Measurements from ENCODE around the gene PAPLN.
A peak's percentile ranks its signal among the peaks of the same experiment; 100 is the strongest.

The PAPLN gene

DNA sequence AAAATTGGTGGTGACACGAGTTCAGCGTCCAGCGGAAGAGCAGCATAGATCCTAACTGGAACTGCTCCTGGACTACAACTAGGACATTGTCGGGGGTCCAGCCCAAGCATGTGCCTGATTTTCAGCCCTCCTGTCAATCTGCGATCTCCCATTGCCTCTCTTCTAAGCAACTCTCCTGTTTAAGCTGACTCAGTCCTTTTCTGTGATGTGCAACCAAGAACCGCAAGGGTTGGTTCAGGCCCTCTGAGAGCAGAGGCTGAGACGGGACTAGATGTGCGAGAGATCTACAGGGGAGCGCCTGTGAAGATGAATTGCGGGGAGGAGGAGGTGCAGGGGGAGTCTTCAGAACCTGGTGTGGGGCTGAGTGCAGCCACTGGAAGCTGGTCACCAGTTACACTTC, 3.7 kb upstream of the PAPLN start:
- no peak for DNase-seq

DNA sequence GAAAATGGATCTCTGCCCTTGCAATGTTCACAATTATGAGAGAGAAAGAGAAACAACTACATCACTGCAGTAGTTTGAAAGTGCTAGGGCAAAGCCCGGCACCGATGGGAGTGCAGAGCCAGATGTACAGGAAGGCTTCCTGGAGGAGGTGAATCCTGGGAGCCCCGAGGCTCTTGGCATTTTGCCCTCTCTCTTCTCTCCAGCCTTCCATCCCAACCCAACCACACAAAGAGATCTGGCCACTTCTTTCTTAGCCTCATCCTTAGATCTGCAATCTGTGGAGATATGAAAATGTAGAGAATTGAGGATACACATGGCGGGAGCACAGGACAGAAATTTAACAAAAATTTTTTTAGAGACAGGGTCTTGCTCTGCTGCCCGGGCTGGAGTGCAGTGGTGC, 3.3 kb upstream of the PAPLN start:
- no peak for DNase-seq

DNA sequence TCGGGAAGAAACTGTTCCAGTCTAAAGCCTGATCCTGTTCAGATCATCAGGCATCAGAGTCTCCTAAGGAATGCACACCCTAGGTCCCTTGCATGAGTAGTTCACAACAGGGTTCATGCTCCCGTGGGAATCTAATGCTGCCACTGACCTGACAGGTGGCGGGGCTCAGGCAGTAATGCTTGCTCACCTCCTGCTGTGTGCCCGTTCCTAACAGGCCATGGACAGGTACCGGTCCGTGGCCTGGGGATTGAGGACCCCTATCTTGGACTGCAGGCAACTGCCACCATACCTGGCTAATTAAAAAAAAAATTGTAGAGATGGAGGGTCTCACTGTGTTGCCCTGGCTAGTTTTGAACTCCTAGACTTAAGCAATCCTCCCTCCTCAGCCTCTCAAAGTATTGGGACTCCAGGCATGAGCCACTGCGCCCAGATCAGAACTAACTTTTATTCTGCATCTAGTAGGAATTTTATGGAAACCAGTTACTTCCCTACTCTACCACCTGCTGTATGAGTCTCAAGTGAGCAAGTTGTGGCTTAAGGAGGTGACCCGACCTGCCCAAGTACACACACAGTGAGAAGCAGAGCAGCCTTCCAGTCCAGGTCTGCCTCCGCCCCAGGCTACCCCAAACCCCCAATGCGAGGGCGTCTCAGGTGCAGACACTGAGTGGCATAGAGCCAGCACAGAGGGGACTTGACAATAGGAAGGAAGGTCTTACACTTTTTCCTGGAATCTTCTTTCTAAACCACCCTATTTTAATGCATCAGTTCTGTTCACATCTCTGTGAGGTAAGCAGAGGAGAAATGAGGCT, 2.5 kb upstream of the PAPLN start:
- DNase-seq = no peak

DNA sequence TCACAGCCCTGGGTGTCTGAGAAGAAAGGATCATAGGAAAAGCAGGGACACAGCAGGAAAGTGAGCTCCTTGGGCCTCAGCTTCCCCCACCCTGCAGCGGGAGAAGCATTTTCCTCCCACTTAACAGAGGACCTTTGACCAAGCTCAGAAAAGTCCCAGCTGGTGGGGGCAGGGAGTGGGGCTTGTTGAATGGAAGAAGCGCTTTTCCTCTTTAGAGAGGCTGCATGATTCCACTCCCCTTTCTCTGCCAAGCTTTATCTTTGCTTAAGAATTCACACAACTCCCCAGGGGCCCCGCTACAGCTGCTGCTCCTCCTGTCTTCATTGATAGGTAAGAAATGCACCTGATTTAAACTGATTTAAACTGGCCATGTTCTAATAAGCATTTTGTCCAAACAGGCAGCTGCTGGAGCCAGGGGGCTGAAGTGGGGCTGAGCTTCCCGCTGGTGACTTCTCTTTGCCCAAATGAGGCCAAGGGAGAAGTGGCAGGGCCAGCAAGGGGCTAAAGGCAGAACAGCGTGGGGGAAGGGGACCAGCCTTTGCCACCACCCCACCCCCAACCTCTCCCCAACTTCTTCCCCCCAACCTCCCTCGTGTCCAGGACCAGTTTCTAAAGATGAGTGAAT, 1.7 kb upstream of the PAPLN start:
- no peak for DNase-seq

DNA sequence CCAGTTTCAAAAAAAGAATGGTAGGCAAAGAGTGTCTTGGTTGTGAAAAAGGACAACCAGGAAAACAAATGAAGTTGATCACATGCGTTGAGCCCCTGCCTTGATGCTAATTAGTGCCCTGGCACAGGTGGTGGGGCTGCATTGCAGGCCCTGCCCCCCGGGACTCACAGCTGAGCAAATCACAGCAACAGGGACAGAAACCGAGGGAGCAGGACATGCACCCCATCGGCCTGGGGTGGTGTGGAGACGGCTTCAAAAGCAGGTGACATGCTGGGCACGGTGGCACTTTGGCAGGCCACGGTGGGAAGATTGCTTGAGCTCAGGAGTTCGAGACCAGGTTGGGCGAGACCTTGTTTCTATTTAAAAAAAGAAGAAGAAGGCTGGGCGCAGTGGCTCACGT, 1.1 kb upstream of the PAPLN start:
- no peak for DNase-seq

DNA sequence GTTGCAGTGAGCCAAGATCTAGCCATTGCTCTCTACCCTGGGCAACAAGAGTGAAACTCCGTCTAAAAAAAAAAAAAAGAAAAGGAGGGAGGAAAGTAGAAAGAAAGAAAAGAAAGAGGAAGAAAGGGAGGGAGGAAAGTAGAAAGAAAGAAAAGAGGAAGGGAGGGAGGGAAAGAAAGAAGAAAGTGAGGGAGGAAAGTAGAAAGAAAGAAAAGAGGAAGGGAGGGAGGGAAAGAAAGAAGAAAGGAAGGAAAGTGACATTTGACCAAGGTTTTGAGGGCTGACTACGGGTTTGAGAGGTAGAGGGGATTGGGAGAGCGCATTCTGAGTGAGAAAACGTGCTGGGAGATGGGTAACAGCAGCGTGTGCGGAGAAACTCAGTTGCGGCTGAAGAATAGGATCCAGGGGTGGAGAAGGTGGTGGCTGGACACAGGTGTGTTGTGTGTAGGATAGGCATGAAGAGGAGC, 521 bp upstream of the PAPLN start:
- DNase-seq = no peak

DNA sequence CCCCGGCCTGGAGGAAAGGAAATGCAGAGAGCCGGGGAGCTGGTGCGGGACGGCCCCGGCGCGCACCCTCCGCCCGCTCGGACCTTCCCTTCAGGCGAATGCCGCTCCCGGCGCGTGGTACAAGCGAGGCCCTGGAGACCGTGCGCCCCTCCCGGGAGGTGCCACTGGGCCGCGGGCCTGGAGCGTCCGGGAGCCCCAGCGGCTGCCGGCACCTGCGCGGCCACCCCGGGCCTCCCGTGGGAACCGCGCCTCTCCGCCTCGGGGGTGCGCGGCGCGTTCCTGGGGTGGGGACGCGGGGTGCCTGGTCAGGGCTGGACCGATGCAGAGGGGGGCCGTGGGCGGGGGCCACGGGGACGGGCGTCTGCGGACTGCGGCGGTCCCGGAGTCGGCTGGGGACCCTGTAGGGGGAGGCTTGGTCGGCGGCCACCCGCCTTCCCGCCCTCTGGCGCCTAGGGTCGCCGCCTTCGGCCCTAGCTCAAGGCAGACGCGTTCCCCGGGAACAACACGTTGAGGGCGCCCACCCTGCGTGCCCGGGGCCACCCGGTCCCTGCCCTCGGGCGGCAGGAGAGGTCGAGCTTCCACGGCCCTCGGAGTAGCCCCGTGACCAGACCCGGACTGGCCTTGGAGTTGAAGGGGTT, 599 bp downstream of the PAPLN start:
- DNase-seq = no peak

DNA sequence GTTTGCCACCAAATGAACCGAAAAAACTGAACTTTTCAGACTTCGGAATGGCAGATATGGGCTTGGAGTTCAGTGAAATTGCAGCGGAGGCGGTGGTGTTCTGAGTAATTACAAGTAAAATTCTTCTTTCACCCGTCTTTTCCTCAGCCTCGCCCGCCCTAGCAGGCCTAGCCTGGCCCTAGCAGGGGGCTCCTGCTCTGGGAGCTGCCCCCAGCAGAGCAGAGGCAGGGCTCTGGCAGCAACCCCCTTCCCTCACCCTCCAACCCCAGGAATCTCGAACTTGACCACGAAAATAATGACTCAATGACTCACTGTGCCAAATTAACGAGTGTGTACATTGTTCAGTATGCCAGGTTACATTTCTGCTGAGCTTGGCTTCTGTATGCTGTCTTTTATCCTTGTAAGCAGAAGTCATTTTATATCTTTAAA, 1.1 kb downstream of the PAPLN start:
- no peak for DNase-seq

DNA sequence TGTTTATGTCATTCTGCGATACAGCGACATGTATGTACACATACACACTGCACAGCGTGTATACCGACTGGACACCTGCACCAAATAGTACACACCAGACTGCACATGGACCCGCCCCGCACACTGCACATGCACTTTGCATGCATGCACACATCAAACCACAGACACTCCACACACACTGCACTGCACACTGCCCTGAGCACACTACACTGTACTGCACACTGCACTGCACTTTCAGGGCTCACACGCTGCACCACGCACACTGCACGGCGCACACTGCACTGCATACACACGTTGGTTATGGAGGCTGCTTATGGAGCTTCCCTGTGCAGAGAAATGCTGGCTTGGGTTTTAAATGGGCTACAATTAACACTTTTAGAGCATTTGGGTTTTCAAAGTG, 1.6 kb downstream of the PAPLN start:
- DNase-seq = no peak

DNA sequence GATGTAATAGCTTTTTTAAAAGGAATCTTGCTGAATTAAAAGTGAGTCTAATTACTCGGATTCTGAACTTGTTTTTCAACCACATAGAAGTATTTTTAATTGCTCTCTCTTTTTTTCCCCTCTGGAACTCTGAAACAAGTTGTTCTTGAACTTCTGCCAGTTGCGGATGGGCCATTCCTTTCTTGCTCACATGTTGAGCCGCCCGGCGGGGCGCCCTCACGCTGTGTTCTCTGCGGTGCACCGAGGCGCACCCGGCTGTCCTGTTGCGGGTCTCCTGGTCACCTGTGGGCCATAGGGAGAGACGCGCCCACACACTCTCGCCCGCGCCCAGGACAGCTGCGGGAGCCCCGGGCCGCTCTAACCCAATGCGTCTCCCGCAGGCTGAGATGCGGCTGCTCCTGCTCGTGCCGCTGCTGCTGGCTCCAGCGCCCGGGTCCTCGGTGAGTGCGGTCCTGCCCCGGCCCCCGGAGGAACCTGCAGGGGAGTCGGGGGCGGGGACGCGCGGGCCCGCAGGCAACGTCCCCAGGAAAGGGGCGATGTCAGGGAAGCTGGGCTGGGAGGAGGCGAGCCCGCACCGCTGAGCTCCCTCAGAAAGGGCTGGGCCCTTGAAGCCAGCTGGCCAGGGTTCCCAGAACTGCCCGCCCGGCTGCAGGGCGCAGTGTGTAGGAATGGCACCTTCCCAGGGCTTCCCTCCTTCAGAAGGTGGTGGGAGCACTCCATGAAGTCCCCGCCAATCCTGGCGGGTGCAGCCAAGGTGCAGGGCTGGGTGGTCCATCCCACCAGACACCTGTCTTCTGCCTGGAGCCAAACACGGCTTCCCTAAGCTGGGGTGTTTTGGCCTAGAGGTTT, 2.3 kb downstream of the PAPLN start:
- no peak for DNase-seq

DNA sequence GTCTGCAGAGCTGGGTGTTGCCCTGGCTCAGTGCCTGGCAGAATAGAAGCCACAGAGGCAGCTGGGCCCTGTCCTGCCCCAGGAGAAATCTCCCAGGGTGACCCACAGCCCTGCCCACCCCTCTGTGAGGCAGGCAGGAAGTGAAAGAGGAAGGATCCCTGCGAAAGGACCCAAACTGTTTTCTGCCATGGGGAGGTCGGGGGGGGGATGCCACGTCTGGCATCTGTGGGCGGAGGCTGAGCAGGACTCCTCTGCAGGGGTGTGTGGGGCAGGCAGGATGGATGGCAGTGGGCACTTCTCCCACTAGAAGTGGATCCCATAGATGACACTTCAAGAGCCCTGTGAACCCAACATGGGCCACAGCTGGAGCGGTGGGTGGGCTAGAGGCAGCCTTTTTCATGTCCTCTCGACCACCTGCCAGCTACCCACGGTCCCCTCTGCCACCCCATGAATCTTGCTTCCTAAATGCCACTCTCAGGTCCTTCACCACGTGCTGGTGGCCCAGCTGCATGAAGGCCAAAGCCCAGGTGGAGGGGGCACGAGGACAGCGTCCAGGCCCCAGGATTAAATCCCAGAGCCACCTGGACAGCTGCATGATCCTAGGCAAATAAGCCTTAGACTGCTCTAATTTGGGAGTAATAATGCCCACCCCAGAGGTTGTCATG, 3.6 kb downstream of the PAPLN start:
- no peak for DNase-seq

DNA sequence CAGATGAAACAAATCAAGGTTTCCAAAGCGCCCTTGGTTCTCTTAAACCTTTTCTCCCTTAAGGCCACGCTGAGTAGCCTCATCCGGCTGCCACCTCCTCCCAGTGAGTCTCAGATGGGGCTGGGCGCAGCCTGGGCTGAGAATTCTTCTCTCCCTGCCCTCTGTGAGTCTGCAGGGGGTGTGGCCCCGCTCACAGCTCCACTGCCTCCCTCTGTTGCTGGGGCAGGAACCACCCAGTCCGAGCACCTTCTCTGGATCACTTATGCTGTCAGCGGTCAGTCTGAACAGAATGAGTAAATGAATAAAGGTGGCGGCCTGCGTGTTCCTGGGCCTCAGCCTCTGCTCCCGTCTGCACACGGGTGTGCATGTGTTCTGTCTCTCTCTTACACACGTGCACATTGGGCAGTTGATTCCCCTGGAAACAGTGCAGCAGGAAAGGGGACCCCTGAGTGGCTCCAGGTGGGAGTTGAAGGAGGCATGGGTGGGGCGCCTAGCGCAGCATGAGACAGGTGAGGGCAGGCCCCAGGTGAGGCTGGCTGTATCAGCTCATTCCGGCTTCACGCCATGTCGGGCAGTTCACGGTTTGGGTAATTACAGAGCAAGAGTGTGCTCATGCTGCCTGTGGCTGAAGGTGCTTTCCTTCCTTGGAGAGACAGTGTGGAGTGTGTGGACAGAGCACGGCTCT, 4.3 kb downstream of the PAPLN start:
- no peak for DNase-seq

DNA sequence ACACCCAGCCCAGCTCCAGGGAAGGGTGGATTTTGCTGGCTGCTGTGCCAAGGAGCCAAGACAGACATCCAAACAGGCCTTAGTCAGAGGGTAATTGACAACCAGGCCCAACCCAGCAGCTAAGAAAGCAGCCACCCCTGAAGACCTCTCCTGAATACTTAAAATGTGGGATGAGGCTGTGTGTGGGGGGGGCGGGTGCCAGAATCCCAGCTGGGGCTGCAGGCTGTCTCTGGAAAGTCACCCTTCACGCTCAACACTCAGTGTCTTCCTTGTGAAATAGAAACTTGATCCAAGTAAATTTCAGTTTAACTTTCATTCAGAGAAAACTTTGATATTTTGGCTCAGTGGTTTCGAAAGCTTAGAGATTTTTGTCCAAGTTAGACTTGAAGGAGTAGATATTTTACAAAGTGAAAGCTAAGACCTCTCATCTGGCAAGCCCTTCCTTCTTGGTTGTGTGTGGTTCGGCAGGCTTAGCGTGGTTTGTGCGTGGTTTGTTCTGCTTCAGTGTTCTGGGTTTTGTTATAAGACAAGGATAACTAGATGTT, 5.1 kb downstream of the PAPLN start:
- no peak for DNase-seq

DNA sequence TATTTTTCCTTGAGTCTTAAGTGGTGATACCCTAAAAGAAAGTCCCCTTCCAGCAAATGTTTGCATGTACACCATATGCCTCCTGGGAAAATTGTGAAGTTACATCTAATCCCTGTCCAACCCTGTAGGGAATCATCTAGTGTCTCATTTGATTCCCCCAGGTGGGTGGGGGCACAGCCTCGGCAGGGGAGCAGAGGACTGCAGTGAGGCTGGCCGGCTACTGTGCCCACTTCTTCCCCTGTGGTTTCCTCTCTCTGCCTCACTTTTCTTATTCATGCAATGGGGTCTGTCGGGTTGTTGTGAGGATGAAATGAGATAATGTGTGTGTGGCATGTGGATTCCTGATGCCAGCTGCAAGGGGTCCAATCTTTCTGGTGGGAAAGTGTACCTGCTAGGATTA, 6.0 kb downstream of the PAPLN start:
- DNase-seq = no peak

DNA sequence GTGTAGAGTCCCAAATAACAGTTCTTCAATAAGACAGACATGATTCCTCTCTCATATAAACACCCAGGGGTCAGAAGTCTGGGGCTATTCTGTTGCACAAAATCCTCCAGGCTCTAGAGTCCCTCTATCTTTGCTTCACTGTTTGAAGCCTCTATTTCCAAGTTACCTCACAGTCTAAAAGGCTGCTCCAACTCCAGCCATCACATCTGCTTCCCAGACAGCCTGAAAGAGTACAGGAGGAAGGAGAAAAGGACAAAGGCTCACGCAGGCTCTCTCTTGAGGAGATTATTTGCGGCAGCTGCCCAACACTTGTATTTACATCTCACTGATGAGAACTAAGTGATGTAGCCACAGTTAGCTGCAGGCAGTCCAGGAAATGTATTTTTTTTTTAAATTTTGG, 6.4 kb downstream of the PAPLN start:
- DNase-seq = no peak

DNA sequence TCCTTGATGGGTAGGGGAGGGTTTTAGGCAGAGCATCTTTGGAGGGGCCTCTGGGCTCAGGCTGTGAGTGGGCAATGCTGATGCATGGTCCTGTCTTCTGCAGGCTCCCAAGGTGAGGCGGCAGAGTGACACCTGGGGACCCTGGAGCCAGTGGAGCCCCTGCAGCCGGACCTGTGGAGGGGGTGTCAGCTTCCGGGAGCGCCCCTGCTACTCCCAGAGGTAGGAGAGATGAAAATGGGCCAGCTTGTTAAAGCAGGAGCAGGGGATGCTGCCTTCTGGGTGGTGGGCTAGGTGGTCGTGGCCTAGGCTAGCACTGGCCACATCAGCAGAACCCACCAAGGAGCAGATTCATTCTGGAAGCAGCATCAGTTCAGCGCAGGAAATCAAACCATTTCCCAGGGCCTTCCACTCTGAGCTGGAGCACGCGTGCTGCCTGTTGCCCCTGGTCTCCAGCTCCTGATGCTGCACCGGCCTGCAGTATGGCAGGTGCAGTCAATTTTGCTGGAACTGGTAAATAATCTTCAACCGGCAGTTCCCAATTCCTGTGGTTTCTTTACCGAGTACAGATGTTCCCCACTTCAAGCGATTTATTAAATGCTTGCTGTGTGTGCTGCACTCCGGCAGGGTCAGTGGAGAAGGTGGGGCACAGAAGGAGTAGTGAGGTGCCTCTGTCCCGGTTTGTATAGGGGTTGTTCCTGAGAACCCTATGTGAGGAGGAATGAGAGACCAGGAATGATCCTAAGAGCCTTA, 7.4 kb downstream of the PAPLN start:
- no peak for DNase-seq

DNA sequence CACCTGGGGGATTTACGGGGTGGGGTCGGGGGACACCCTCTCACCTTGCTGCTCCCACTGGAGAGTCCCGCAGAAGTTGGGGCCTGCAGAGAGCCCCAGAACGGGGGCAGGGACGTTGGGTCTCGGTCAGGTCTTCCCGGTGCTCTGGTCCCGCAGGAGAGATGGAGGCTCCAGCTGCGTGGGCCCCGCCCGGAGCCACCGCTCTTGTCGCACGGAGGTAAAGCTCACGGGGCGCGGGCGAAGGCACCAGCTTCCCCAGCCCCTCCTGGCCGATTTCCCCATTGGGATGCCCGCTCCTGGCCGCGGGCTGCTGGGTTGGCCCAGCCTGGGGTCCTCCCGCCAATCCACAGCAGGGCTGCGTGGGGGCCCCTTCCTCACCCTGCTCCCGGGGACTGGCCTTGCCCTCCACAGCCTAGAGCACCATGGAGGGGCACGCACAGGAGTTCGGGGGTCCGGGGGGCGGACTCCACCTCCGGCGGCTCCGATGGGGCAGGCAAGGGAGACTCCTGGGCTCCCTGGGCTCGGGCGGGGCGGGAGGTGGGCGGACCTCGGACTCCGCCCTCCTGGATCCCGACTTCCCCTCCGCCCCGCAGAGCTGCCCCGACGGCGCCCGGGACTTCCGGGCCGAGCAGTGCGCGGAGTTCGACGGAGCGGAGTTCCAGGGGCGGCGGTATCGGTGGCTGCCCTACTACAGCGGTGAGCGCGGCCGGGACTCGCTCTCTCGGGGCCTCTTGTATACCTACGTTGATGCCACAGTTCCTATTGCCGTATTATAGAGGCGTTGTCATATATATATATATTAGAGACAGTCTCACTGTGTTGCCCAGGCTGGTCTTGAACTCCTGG, 8.4 kb downstream of the PAPLN start:
- peak; percentile 27 for DNase-seq

DNA sequence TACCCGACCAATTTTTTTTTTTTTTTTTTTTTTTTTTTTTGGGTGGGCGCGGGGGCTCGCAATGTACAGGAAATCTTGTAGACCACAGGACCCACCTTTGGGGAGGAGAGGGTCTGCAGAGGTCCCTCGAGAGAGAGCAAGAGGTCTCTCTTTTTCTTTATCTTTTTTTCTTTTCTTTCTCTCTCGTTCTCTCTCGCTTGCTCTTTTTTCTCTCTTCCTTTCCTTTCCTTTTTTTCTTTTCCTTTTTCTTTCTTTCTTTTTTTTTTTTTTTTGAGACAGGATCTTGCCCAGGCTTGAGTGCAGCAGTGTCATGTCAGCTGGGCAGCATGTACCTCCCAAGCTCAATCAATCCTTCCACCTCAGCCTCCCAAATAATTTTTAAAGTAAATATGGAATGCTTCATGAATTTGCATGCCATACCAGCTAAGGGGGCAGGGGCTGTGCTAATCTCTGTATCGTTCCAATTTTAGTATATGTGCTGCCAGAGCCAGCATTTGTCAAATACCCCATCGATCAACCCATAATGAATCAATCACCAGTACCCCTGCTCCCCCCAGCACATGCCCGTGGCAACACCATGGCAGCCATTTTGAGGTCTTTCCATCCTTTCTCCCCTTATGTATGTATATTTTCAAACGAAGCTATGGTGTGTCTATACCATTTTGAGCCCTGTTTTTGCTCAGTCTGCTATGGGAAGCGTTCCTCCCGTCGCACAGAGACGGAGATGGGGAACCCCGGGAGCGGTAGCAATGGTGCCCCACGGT, 9.3 kb downstream of the PAPLN start:
- no peak for DNase-seq
